Calu3 (cell line): ENCODE measurements around the gene SRGAP3. TPM values are rescaled to one million over a fixed set of nuclear protein-coding genes. Genes with fewer than 3 reads are reported as not detected.

Source experiments
- BruUV-seq: library from RNA; stranded (reverse); fragments of 400-500 nt; replicated peaks from 2 replicates; lab custom pipeline; 2021; lab: Mats Ljungman, UMichigan
- CTCF ChIA-PET: fragments of 300-600 bp; sonication (Branson Sonifier 250); formaldehyde crosslinking; loops from one replicate; lab custom pipeline; 2022; ENCODE audit warnings: antibody characterized with exemption; lab: Charles Lee
- DNase-seq: peaks from one replicate; pipeline ENCODE4 v3.0.0; 2022
- H3K27ac Mint-ChIP-seq: one replicate; pipeline ENCODE4 v1.8.0; 2022; ENCODE audit warnings: mixed read lengths; ENCODE audit not compliant: unreplicated experiment
- H3K27me3 Mint-ChIP-seq: one replicate; pipeline ENCODE4 v1.8.0; 2022; ENCODE audit warnings: mixed read lengths; ENCODE audit not compliant: unreplicated experiment
- H3K36me3 Mint-ChIP-seq: one replicate; pipeline ENCODE4 v1.8.0; 2022; ENCODE audit warnings: mild to moderate bottlenecking, moderate library complexity, mixed read lengths; ENCODE audit not compliant: insufficient read depth, unreplicated experiment
- H3K4me1 Mint-ChIP-seq: one replicate; pipeline ENCODE4 v1.8.0; 2022; ENCODE audit warnings: mild to moderate bottlenecking, low read depth, mixed read lengths; ENCODE audit not compliant: unreplicated experiment
- H3K4me3 Mint-ChIP-seq: one replicate; pipeline ENCODE4 v1.8.0; 2022; ENCODE audit warnings: mild to moderate bottlenecking, low read depth, moderate library complexity, mixed read lengths; ENCODE audit not compliant: unreplicated experiment
- H3K9me3 Mint-ChIP-seq: one replicate; pipeline ENCODE4 v1.8.0; 2022; ENCODE audit warnings: low read depth, mixed read lengths; ENCODE audit not compliant: unreplicated experiment
- intact Hi-C: fragments of 100-400 bp; cut with micrococcal nuclease; formaldehyde crosslinking; loops from one replicate; pipeline ENCODE4 v1.10.0; 2022; ENCODE audit not compliant: unreplicated experiment
- total RNA-seq: library from RNA; stranded (reverse); gene quantifications from 2 replicates; pipeline ENCODE4 v1.2.3, GENCODE V29; 2022
- TF ChIP-seq, protein P1 (sequence below): fragments of 200-600 bp; IDR thresholded peaks from one replicate; pipeline ENCODE4 v1.8.0; 2022; ENCODE audit warnings: antibody characterized with exemption; ENCODE audit not compliant: unreplicated experiment

The SRGAP3 gene
- total RNA-seq, 1 experiment from 2014 or later, result 8.2 TPM

GRCh38 chr3:9222956-9223639 lies 26.3 kb downstream of the SRGAP3 start:
- H3K27ac Mint-ChIP-seq, result no peak overlapping the region
- CTCF ChIA-PET, result no interaction called here

GRCh38 chr3:9222049-9222448 lies 27.4 kb downstream of the SRGAP3 start:
- Mint-ChIP-seq H3K36me3 (no peaks in the 10 kb centered on the region), H3K4me1 (no peaks in the 10 kb centered on the region), H3K27ac (no peak overlapping the region), H3K4me3 (no peak overlapping the region), H3K9me3 (no peaks in the 10 kb centered on the region), H3K27me3 (peaks cover 14% of the 10 kb centered on the region)
- intact Hi-C loops, result no loop called here
- CTCF ChIA-PET, result no interaction called here
- no TSS peak for BruUV-seq
- TF ChIP-seq, protein P1, sequence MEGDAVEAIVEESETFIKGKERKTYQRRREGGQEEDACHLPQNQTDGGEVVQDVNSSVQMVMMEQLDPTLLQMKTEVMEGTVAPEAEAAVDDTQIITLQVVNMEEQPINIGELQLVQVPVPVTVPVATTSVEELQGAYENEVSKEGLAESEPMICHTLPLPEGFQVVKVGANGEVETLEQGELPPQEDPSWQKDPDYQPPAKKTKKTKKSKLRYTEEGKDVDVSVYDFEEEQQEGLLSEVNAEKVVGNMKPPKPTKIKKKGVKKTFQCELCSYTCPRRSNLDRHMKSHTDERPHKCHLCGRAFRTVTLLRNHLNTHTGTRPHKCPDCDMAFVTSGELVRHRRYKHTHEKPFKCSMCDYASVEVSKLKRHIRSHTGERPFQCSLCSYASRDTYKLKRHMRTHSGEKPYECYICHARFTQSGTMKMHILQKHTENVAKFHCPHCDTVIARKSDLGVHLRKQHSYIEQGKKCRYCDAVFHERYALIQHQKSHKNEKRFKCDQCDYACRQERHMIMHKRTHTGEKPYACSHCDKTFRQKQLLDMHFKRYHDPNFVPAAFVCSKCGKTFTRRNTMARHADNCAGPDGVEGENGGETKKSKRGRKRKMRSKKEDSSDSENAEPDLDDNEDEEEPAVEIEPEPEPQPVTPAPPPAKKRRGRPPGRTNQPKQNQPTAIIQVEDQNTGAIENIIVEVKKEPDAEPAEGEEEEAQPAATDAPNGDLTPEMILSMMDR, result no peak
- no peak for DNase-seq

More at GRCh38 chr3:9222956-9223639, 26.3 kb downstream of the SRGAP3 start:
- intact Hi-C loops, result no loop called here
- TF ChIP-seq, protein P1, result no peak
- Mint-ChIP-seq H3K4me3 (no peak overlapping the region), H3K27me3 (peaks cover 14% of the 10 kb centered on the region), H3K4me1 (no peaks in the 10 kb centered on the region), H3K36me3 (no peaks in the 10 kb centered on the region), H3K9me3 (no peaks in the 10 kb centered on the region)
- no peak for DNase-seq
- no TSS peak for BruUV-seq

GRCh38 chr3:9218514-9218846 lies 31.0 kb downstream of the SRGAP3 start:
- H3K36me3 Mint-ChIP-seq, result no peaks in the 10 kb centered on the region
- TF ChIP-seq, protein P1, result no peak
- no peaks in the 10 kb centered on the region for H3K9me3 Mint-ChIP-seq
- intact Hi-C loops, result no loop called here
- H3K27ac Mint-ChIP-seq, result no peak overlapping the region
- no peaks in the 10 kb centered on the region for H3K4me1 Mint-ChIP-seq
- no peak for DNase-seq
- H3K27me3 Mint-ChIP-seq, result peaks cover 14% of the 10 kb centered on the region
- no TSS peak for BruUV-seq
- no peak overlapping the region for H3K4me3 Mint-ChIP-seq
- CTCF ChIA-PET, result no interaction called here

- Mint-ChIP-seq H3K27ac (no peak overlapping the region), H3K27me3 (peaks cover 14% of the 10 kb centered on the region), H3K4me1 (no peaks in the 10 kb centered on the region), H3K4me3 (no peak overlapping the region), H3K9me3 (no peaks in the 10 kb centered on the region), H3K36me3 (no peaks in the 10 kb centered on the region)
- TF ChIP-seq, protein P1, result no peak
- no peak for DNase-seq
- intact Hi-C loops, result no loop called here
- BruUV-seq, result no TSS peak
- CTCF ChIA-PET, result no interaction called here
These were observed 31.5 kb downstream of the SRGAP3 start for GRCh38 chr3:9217784-9218513.
